Measurements from ENCODE around the gene PTP4A2. TPM values are rescaled to one million over a fixed set of nuclear protein-coding genes. Genes with fewer than 3 reads are reported as not detected.

The PTP4A2 gene
- polyA plus RNA-seq (2011; rRNA removed) = 239 and 455 TPM in 2 replicates
- polyA minus RNA-seq (2011; rRNA and poly(A)+ RNA removed) = 361 and 482 TPM in 2 replicates

- Histone ChIP-seq H3K36me3 (ENCODE audit: control insufficient read depth, insufficient read depth, low read length) (no peaks in the 10 kb centered on the region), H3K27me3 (ENCODE audit: control insufficient read depth, insufficient read depth, low read length) (no peaks in the 10 kb centered on the region), H3K4me3 (ENCODE audit: low read depth, low read length) (peak within 1 kb of the TSS; percentile 76)
- ChIA-PET POLR2A (interaction anchor here (1.0 kb wide), 1 partner anchor 17 kb away, joined by 3 read pairs; no protein-coding TSS in a partner anchor), CTCF (interaction anchor here (0.6 to 3.3 kb wide), 13 partner anchors 10 to 150 kb away, joined by 3 to 46 read pairs (median 7); partner anchors contain the start of gene SPOCD1)
- DNase-seq (ENCODE audit: low read depth) = peak; percentile 49
- TF ChIP-seq CTCF (IDR thresholded peaks at IDR 0.05; ENCODE audit: insufficient read depth, low read depth, low read length) = no peak
Measured at GRCh38 chr1:31938184-31938975, at the start of gene PTP4A2. Gene PTP4A2 (minus strand): TSS chr1:31938368. CDS start chr1:31919065, 19,303 bp downstream.

DNA sequence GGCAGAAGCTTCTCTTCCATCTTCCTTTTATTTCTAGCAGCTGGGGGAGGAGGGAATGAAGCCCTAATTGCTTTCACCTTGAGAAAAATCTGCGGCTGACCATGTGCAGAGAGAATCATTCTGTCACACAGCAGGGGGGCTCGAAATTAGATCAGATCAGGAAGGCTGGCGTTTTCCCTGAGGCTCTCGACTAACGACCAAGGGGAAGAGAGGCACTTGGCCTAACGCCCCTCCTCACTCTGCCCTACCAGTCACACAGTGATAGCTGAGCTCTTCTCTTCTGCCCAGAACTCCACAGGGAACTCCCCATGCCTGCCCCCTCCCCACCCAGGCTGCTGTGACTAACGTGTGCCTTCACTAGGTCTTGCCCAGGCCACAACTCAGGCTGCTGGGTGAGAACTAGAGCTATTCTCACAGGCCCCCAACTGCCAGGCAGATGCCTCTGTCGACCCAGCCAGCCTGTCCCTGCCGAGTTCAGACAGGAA, 49.0 kb upstream of the PTP4A2 start:
- no peaks in the 10 kb centered on the region for H3K27me3 ChIP-seq (ENCODE audit: control insufficient read depth, insufficient read depth, low read length)
- DNase-seq (ENCODE audit: low read depth) = no peak
- no peak for TF ChIP-seq CTCF (IDR thresholded peaks at IDR 0.05; ENCODE audit: insufficient read depth, low read depth, low read length)
- no peaks in the 10 kb centered on the region for H3K36me3 ChIP-seq (ENCODE audit: control insufficient read depth, insufficient read depth, low read length)
- ChIA-PET POLR2A (interaction anchor here (0.7 kb wide), 1 partner anchor 29 kb away, joined by 3 read pairs; no protein-coding TSS in a partner anchor), CTCF (interaction anchor here (0.6 to 4.8 kb wide), 3 partner anchors 10 to 23 kb away, joined by 3 to 31 read pairs (median 4); no protein-coding TSS in a partner anchor)
- no peak overlapping the region for H3K4me3 ChIP-seq (ENCODE audit: low read depth, low read length)

DNA sequence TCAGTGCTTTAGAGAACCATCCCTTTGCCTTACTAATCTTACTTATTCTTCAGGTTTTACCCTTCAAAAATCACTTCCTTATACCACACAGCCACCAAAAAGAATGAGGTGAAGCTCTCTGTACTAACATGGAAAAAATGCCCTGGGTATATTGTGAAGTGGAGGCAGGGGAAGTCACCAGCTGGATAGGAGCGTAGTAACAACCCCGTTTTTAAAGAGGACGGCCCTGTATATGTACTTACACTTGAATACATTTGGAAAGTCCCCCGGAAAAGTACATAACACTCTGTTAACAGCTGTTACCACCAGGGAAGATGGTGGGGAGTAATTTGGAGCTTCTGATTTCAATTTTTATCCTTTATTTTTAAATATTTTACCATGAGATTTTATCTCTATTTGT, 47.3 kb upstream of the PTP4A2 start:
- no peak for DNase-seq (ENCODE audit: low read depth)
- no peak overlapping the region for H3K4me3 ChIP-seq (ENCODE audit: low read depth, low read length)
- no peaks in the 10 kb centered on the region for H3K27me3 ChIP-seq (ENCODE audit: control insufficient read depth, insufficient read depth, low read length)
- ChIA-PET POLR2A (interaction anchor here (0.6 to 1.1 kb wide), 2 partner anchors 73 to 185 kb away, joined by 3 to 4 read pairs; no protein-coding TSS in a partner anchor), CTCF (interaction anchor here (0.6 to 4.8 kb wide), 9 partner anchors 9 to 364 kb away, joined by 3 to 31 read pairs (median 3); no protein-coding TSS in a partner anchor)
- no peaks in the 10 kb centered on the region for H3K36me3 ChIP-seq (ENCODE audit: control insufficient read depth, insufficient read depth, low read length)
- no peak for TF ChIP-seq CTCF (IDR thresholded peaks at IDR 0.05; ENCODE audit: insufficient read depth, low read depth, low read length)

- no peak for TF ChIP-seq CTCF (IDR thresholded peaks at IDR 0.05; ENCODE audit: insufficient read depth, low read depth, low read length)
- no peaks in the 10 kb centered on the region for H3K27me3 ChIP-seq (ENCODE audit: control insufficient read depth, insufficient read depth, low read length)
- H3K36me3 ChIP-seq (ENCODE audit: control insufficient read depth, insufficient read depth, low read length) = no peaks in the 10 kb centered on the region
- POLR2A ChIA-PET = interaction anchor here (0.6 to 1.1 kb wide), 2 partner anchors 73 to 184 kb away, joined by 3 to 4 read pairs; no protein-coding TSS in a partner anchor
- no peak overlapping the region for H3K4me3 ChIP-seq (ENCODE audit: low read depth, low read length)
- CTCF ChIA-PET = interaction anchor here (0.7 to 4.8 kb wide), 6 partner anchors 9 to 23 kb away, joined by 3 to 31 read pairs (median 4); no protein-coding TSS in a partner anchor
- no peak for DNase-seq (ENCODE audit: low read depth)
Measured at GRCh38 chr1:31984419-31985347, 46.5 kb upstream of the PTP4A2 start.
